ENCODE results near the gene CLDN2.
"Not testable (repeated sequence)": the region's sequence is repeated elsewhere in the genome, so short reads cannot be mapped to it uniquely, and the experiment has no call there.

The CLDN2 gene

GRCh38 chrX:106919932-106920452 is at the start of gene CLDN2:
TSS of gene CLDN2 (plus strand) at chrX:106920402. CDS start at chrX:106928229, 7,827 bp downstream.
- no peak for DNase-seq

GRCh38 chrX:106872796-106873195 is 47.4 kb upstream of the CLDN2 start:
- DNase-seq: not testable (repeated sequence)

GRCh38 chrX:106874075-106874474 is 46.1 kb upstream of the CLDN2 start:
- DNase-seq: no peak

- no peak for DNase-seq
These were observed 45.1 kb upstream of the CLDN2 start for GRCh38 chrX:106875151-106875550.

- DNase-seq: no peak
These were observed 30.7 kb upstream of the CLDN2 start for GRCh38 chrX:106889468-106889867.

- no peak for DNase-seq
These were observed 28.3 kb upstream of the CLDN2 start for GRCh38 chrX:106891762-106892460.

GRCh38 chrX:106894392-106894909 is 25.8 kb upstream of the CLDN2 start:
- peak; percentile 41 for DNase-seq

GRCh38 chrX:106894978-106895452 is 25.2 kb upstream of the CLDN2 start:
- DNase-seq: no peak

GRCh38 chrX:106897259-106897658 is 22.9 kb upstream of the CLDN2 start:
- DNase-seq: no peak

- DNase-seq: no peak
These were observed 21.7 kb upstream of the CLDN2 start for GRCh38 chrX:106898462-106898861.

- no peak for DNase-seq
These were observed 20.9 kb upstream of the CLDN2 start for GRCh38 chrX:106899276-106899675.

- no peak for DNase-seq
These were observed 20.4 kb upstream of the CLDN2 start for GRCh38 chrX:106899841-106900240.

- DNase-seq: no peak
These were observed 18.9 kb upstream of the CLDN2 start for GRCh38 chrX:106901341-106901740.

- DNase-seq: no peak
These were observed 18.4 kb upstream of the CLDN2 start for GRCh38 chrX:106901781-106902219.

GRCh38 chrX:106902684-106903083 is 17.5 kb upstream of the CLDN2 start:
- DNase-seq: no peak

- DNase-seq: no peak
These were observed 16.8 kb upstream of the CLDN2 start, which contains the start of gene RIPPLY1 for GRCh38 chrX:106903291-106903824. TSS of gene RIPPLY1 (minus strand) at chrX:106903341. CDS start at chrX:106903287, 54 bp downstream.

- no peak for DNase-seq
These were observed 16.2 kb upstream of the CLDN2 start for GRCh38 chrX:106903856-106904528.

GRCh38 chrX:106905064-106905708 is 15.0 kb upstream of the CLDN2 start:
- no peak for DNase-seq

- no peak for DNase-seq
These were observed 13.8 kb upstream of the CLDN2 start for GRCh38 chrX:106906361-106906760.

- no peak for DNase-seq
These were observed 7.3 kb upstream of the CLDN2 start for GRCh38 chrX:106912864-106913263.

- DNase-seq: no peak
These were observed 2.2 kb upstream of the CLDN2 start for GRCh38 chrX:106917830-106918500.

- DNase-seq: no peak
These were observed 1.4 kb downstream of the CLDN2 start for GRCh38 chrX:106921637-106922036.

Measured in stimulated activated CD4-positive, alpha-beta T cell treated with anti-CD3 and anti-CD28 coated beads, Interleukin-4, amount 100 ng/mL, for 24 hours (primary cell).